GOT3 (cell line): ENCODE results near the gene CERK.
"Not testable (repeated sequence)": the region's sequence is repeated elsewhere in the genome, so short reads cannot be mapped to it uniquely, and the experiment has no call there.

ENCODE experiments used
- DNase-seq: peaks from one replicate; lab custom pipeline; 2025; ENCODE audit warnings: mixed read lengths; lab: John Stamatoyannopoulos, UW

The CERK gene, protein sequence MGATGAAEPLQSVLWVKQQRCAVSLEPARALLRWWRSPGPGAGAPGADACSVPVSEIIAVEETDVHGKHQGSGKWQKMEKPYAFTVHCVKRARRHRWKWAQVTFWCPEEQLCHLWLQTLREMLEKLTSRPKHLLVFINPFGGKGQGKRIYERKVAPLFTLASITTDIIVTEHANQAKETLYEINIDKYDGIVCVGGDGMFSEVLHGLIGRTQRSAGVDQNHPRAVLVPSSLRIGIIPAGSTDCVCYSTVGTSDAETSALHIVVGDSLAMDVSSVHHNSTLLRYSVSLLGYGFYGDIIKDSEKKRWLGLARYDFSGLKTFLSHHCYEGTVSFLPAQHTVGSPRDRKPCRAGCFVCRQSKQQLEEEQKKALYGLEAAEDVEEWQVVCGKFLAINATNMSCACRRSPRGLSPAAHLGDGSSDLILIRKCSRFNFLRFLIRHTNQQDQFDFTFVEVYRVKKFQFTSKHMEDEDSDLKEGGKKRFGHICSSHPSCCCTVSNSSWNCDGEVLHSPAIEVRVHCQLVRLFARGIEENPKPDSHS

DNA sequence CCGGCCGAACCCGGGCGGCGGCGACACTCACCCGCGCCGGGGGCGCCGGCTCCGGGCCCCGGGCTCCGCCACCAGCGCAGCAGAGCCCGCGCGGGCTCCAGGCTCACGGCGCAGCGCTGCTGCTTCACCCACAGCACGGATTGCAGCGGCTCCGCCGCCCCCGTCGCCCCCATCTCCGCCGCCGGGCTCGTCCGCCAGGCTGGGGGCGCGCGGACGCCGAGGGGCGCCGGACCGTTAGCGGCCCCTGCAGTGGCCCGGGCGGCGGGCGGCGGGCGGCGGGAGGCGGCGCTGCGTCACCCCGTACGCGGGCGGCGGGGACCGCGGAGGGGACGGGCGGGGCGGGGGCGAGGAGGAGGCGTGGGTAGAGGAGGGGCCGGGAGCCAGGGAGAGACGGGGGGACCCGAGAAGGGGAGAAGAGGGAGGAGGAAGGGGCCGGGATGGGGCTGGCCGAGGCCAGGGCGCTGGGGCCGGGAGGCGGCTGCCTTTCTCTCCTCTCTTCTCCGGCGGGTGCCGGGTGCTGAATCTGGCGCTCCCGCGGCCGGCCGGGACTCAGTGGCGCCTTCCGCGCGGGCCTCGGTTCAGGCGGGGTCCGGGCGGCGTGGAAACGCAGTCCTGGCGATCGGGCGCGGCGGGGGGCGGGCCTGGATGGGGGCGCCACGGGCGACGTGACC lies at the start of gene CERK:
TSS of gene CERK (minus strand) at position 277 of the 671 bp plus-strand sequence. CDS start at position 173, 104 bp downstream.
- no peak for DNase-seq

DNA sequence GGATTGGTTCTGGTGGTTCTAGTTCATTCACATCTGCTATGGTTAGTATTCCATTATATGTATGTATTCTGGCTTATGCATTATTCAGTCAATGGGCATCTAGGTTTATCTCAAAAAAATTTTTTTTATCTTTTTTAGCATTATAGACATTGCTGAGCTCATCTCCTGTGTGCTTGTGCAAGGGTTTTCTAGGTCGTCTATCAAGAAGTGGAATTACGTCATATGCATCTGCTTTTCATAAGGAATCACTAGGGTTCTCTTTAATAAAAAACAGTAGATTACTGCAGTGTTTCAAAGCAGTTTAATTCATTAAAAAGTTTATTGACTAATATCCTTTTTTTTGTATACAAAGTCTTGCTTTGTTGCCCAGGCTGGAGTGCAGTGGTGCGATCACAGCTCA lies 45.7 kb upstream of the CERK start:
- DNase-seq: no peak

DNA sequence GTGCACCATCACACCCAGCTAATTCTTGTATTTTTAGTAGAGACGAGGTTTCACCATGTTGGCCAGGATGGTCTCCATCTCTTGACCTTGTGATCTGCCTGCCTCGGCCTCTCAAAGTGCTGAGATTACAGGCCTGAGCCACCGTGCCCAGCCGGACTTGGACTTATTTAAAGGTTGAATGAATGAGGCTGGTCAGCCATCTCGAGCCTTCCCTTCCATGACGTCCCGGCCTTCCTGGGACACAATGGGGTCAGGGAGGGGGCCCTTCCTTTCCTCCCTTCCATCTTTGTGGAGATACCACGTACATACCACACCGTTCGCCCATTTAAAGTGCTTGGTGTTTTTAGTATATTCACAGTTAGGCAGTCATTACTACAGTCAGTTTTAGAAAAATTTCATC lies 44.1 kb upstream of the CERK start:
- not testable (repeated sequence) for DNase-seq

DNA sequence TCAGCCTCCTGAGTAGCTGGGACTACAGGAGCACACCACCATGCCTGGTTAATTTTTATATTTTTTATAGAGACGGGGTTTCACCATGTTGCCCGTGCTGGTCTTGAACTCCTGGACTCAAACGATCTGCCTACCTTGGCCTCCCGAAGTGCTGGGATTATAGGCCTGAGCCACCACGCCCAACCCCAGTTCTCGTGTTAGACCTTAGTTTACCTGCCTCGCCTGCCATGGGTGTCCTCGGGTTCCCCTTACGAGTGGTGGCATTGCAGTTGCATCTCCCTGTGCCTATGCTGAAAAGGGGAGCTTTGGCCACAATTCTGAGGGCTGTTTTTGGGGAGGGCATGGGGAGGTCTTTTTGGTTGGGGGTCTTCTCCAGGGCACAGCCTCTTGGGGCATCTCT lies 43.2 kb upstream of the CERK start:
- DNase-seq: no peak

DNA sequence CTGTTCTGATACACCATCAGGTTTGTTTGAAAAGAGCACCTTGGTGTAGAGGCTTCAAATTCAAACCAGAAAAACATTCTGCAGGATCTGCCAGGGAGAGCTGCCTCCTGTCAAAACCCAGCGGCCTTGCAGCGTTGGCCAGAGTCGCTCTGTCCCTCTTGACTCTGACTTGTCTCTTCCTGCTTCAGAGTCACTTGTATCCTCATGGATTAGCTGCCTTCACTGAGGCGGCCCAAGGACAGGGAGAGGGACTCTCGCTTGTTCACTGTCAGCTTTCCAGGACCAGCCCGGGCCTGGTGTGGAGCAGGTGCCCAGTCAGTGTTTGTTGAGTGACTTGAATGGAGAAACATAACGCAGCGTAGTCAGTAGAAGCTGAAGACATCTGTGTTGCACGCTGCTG lies 42.4 kb upstream of the CERK start:
- no peak for DNase-seq

DNA sequence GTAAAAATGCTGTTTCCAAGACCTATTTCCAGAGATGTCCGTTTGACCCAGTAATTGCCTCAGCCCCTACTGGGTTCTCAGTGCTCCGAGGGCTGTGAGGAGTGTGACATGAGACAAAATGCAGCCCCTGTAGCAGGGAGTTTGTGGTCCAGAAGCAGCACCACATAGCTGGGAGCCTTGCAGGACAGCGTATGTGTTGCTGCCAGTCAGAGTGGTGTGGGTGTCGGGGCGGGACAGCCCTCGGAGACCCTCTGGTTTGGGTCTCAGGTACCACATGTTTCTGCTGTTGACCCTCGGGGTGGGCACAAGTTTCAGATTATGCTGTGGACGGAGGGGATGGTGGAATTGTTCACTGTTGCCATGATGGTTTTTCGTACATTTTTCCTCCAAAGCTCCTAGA lies 41.6 kb upstream of the CERK start:
- no peak for DNase-seq

DNA sequence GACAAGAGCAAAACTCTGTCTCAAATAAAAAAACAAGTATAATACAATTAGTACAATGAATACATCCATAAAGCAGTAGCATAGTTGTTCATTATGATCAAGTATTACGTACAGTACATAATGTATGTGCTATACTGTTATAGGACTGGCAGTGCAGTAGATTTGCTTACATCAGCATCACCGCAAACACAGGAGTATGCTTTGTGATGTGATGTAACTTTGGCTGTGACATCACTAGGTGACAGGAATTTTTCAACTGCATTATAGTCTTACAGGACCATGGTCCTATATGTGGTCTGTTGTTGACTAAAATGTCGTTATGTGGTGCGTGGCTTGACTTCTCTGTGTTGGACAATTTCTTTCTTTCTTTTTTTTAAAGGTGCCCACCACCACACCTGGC lies 41.0 kb upstream of the CERK start:
- no peak for DNase-seq

DNA sequence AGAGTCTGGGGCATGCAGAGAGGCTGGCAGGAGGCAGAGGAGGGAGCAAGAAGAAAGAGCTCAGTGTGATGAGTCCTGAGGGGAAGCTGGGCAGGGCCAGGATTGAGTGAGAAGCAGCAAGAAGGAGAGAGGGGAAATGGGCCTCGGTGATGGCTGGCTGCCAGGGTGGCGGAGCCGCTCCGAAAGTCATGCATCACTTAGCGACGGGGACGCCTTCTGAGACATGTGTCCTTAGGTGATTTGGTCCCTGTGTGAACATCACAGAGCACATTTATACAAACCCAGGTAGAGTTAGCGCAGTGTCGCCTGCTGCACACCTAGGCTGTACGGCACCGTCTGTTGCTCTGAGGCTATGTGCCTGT lies 39.5 kb upstream of the CERK start:
- DNase-seq: no peak

DNA sequence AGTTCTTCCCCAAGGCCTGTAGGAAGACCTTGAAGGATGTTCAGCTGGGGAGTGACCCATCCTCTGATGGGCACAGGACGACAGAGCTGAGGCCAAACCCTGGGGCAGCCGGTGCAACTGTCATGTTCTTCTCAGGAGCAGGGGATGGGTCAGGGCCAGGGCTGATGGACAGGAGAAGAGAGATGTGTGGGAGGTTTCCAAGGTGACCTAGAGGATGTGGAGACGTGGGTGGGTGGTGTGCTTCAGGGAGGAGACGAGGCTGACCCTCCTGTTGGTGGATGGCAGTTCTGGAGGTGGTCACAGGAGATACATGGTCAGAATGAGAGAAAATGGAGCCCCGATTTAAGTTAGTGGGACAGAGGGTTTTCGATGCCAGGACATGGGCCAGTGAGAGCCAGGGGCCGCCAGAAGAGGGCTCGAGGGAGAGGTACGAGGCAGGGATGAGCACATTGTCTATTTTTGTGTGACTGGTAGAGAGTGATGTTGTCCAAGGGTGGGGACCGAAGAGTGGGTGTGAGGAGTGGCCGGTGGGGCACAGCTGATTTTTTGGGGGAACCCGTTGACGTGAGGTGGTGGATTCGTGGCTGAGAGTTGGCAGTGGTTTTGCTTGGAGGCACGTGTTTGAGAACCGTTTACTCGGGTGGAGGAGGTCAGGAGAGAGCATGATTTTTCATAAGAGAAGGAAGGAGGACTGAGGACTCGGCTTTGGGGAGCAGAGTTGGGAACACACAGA lies 39.0 kb upstream of the CERK start:
- no peak for DNase-seq

DNA sequence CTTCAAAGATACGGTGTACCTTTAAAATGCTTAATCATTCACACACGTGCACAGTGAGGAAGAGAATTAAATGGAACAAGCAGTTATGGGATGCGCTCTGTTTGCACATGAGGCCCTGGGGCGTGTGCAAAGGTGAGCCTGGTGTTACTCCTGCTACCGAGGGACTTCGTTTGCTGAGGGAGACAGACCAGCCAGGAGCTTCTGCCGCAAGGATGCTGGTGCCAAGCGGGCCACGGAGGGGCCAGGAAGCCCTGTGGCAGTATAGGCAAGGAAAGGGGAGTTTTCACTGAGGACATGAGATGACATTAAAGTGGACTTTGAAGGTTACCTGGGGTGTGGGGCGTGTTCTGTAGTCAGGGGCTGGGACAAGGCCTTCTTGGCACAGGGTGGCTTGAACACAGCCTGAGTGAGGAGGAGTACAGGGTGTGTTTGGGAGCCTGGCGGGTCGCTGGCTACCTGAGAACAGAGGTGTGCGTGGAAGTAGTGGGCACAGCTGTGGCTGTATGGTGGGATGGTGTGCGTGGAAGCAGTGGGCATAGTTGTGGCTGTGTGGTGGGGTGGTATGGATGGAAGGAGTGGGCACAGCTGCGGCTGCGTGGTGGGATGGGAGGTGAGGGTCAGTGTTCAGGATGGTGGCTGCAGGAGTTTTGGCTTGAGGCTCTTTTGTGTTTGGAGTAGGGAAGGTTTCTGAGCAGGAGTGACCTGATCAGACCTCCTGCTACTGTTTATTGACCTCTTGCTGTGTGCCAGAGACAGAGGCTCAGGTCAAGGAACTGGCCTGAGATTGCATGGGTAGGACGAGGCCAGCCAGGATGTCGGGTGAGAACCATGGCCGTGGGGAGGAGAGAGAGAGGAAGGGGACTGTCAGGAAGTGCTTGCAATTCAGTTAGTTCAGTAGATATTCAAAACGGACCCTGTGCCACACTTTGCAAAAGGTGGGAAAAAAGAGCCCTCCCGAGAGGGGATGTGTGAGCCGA lies 38.1 kb upstream of the CERK start:
- DNase-seq: no peak

DNA sequence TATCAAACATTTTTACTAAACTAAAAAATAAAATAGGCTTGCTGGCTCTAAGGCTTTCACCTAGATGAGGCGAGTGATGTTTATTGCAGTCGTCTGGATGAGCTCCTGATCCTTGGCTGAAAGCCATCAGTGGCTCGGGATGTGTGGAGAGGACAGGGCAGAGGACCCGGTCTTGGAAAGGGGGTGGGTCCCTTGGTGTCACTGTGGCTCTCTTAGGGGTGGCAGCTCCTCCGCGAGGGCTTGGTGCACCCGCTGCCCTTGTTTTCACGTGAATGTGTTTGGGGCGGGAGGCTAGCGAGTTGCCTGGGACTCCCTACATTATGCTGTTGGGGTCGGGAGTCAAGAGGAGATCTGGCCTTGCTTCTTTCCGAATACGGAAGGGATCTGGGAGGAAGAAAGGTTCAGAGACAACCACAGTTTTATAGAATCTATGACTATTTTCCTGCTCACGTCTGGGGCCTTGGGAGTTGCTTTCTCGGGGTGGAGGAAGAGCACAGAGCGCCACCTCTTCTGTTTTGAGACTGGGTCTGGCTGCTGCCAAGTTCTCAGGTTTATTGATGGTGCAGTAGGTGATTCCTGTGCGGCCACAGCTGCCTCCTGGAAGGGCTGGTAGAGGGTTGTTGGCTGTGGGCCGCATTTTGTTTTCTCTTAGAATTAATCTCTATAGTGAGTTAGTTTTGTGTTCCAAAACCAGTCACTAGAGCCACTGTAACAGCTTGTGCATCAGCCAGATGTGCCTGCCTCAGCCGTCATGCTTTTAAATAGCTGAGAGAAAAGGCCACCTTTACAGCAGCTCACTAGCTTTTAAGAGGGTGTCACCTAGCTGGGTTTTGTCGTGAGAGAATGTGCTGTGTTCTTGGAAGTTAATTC lies 37.2 kb upstream of the CERK start:
- DNase-seq: no peak

DNA sequence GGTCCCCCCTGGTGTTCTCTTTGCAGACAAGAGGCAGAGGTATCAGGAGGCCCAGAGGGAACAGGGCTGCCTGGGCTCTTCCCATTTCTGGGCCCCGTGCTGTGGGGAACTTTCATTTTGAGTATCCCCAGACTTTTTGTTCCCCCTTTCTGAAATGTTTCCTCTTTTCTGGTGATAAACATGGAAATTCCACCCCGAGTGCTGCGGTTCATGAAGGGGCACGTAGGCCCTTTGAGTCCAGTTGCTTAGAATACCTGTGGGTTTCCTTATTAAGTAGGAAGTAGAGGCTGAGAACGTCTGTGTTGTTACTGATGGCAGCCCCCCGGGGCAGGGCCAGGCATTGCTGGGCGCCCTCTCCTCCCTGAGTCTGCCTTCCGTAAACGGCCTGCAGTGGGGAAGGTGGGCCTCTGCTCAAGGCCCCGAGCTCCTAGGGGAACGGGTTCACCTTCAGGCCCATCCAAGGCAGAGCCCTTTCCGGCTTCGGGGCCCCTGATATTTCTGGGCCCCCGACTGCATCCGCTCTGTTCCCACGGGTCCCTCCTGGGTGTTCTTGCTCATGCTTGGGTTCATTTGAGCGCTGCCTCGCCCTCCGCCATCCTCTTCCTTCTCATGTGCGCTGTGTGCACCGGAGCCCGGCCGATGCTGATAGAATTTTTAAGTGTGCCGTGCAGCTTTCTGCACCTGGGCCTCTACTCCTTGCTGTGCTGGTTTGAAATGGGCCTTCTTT lies 36.4 kb upstream of the CERK start:
- DNase-seq: no peak

DNA sequence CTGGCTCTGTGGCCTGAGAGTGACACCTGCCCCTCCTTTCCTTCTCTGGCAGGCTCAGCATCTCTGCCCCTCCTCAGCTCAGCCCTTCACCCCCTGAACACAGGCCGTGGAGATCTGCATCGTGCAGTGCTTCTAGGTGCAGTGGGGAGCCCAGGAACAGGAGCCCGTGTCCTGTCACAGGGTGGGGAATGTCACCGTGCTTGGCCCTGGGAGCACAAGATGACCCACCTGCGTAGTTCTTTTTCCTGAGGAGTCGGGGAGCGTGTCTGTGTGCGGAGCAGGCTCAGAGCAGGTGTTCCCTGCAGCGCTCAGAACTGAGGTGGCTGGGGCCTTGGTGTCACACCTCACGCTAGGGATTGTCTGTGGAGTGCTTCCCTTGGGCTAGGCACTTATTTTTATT lies 35.0 kb upstream of the CERK start:
- DNase-seq: no peak

DNA sequence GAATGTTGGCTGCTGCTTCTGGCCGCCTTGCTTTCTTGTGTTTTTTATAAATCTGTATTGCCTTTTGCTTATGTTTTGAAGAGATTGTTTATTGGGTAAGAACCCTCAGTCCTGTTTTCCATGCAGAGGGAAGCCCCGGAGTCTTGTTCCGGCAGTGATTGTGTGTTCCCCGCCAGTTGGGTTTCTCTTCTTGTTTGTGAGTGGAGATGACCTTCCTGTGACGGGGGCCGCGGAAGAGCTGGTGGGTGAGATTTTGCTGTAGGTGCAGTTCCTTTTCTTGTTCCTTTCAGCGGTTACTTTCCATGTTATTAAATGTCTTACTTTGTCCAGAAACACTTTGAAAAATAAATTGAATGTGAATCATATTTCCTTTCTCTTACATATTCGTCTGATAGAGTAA lies 32.7 kb upstream of the CERK start:
- DNase-seq: no peak

DNA sequence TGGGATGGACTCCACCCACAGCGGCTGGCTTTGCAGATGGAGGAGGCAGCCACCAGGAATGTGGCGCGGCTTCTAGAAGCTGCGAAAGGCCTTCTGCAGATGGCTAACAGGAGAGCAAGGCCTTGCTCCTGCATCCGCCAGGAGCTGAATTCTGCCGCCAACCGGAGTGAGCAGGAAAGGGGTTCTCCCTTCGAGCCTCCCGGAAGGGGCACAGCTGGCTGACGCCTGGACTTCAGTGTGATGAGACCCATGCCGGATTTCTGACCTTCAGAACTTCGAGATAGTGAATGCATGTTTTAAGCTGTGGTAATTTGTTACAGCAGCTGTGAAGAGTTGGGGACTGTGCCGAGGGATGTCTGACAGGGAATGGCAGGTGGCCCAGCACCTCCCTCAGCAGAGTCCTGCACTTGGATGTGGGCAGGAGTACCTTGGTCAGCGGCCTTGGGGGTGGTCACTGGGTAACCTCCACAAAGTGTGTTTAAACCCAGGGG lies 32.1 kb upstream of the CERK start:
- no peak for DNase-seq

DNA sequence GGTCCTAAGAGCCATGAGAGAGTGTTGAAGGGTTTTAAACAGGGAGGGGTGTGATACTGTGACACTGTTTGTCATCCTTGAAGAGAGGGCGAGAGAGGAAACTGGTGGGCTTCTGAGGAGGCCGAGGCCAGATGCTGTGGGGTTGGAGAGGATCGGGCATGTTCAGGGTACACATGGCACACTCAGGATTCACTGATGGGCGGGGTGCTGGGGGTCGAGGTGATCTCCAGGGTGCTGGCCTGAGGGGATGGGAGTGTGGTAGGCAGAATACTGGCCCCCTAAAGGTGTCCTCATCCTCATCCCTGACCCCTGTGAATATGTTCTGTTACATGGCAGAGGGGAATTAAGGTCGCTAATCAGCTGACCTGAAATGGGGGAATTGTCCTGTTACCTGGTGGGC lies 31.7 kb upstream of the CERK start:
- no peak for DNase-seq

DNA sequence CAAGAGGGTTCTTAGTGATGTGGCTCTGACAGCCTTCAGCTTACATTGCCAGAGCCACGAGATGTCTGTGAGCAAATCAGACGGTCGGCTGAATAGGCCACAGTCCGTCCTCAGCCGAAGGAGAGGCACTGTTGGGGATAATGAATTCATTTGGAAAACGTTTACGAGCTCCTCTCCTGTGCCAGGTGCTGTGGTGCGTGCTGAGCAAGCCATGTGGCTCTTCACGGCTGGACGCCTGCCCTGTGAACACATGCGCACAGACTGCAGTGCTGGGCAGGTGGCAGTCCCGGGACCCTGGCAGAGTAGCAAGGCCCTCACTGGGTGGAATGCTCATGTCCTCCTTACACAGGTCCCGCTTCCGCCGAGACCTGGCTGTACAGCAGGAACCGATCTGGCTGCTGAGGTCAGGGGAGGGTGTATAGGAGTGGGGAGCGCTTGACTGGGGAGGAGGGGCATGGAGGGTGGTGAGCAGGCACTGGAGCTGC lies 31.2 kb upstream of the CERK start:
- no peak for DNase-seq

DNA sequence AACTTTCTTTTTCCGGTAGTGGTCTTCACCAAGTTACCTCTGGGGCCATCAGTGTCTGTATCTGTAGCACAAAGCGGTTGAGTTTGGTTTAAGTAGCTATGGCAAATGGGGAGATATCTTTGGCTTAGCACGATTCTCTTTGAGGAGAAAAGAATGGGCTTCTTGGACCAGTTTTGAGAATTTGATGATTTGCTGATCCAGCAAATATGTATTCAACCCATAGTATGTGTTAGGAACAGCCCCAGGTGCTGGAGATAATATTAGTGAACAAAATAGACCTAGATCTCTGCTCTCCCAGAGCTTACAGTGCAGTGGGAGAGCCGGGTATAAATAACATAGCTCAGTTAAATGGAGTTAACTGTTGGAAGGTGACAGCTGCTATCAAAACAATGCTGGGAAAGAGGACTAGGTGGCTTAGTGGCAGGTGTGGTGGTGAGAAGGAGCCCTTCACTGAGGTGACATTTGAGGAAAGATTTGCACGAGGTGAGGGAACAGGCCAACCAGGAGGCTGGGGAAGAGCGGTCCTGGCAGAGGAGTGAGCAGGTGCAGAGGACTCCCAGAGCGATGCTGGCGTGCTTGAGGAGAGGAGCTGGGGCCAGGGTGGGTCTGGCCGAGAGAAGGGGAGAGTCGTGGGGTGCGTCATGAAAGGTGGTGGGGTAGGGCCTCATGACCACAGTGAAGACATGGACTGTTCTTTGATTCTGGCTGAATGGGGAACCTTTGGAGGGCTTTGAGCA lies 29.4 kb upstream of the CERK start:
- no peak for DNase-seq

DNA sequence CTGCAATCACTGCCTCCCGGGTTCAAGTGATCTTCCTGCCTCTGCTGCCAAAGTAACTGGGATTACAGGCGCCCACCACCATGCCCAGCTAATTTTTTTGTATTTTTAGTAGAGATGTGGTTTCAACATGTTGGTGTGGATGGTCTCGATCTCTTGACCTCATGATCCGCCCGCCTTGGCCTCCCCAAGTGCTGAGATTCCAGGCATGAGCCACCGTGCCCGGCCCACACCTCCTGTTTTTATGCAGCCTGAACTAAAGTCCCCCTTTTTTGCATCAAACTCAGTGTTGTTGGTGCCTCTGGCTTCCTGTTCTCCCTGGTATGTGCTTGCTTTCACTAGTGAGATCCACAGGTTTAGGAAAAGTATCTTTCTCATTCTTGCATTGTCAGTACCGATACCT lies 28.6 kb upstream of the CERK start:
- no peak for DNase-seq
